GM18520 (cell line): ENCODE results near the gene CNKSR3.

Experiments used
- ATAC-seq: cut with Tn5 transposase; IDR thresholded peaks from one replicate; pipeline ENCODE4 v1.9.1; 2021; ENCODE audit not compliant: unreplicated experiment

Gene CNKSR3

GRCh38 chr6:154390034-154390433 lies 120.5 kb downstream of the CNKSR3 start:
- ATAC-seq: no peak

- no peak for ATAC-seq
These were observed 121.7 kb downstream of the CNKSR3 start for GRCh38 chr6:154388803-154389202.

- ATAC-seq: no peak
These were observed 123.4 kb downstream of the CNKSR3 start for GRCh38 chr6:154386848-154387717.

GRCh38 chr6:154384191-154384590 lies 126.3 kb downstream of the CNKSR3 start:
- ATAC-seq: no peak

DNA sequence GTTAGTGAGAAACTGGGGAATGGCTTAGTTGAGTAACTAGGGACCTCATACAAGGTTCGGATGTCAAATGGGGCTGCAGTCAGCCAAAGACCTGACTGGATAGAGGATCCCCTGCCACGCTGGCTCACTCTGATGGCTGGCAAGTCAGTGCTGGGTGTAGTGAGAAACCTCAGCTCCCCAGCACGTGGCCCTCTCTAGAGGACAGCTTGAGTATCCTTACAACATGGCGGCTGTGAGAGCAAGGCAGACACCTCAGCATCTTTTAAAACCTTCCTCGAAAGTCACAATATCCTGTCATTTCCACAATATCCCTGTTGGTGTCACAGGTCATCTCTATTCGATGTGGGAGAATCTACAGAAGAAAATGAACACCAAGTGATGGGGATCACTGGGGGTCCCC lies 127.2 kb downstream of the CNKSR3 start:
- ATAC-seq: no peak

- no peak for ATAC-seq
These were observed 127.7 kb downstream of the CNKSR3 start for GRCh38 chr6:154382740-154383139.

GRCh38 chr6:154381548-154381947 lies 128.9 kb downstream of the CNKSR3 start:
- no peak for ATAC-seq

DNA sequence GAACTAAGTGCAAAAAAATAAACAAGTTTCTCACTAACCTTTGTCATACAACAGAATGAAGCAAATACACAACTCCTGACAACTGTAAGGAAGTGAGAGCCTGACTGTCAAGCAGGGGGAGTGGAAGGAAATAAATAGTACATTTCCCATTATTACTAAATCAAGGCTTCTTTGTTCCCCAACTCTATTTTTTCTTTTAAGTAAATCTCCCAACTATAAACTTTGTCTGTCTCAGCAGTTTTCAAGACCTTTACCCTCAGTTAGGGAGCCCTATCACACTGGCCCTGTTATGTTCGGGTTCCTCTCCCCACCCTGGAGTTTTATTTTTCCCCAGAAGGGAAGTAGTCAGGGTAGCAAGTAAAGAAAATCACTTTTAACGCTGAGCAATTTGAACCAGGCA lies 129.7 kb downstream of the CNKSR3 start:
- ATAC-seq: no peak

DNA sequence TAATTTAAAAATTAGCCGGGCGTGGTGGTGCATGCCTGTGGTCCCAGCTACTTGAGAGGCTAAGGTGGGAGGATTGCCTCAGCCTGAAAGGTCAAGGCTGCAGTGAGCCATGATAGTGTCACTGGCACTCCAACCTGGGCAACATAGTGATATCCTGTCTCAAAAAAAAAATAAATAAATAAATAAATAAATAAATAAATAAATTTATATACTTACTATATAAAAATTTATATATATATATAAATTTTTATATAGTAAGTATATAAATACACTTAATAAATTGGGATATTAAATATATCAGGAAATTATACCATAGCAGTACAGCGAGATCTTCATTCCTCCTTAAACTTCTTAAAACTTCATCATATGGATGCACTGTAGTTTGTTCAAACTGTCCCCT lies 130.9 kb downstream of the CNKSR3 start:
- no peak for ATAC-seq

GRCh38 chr6:154378518-154378917 lies 132.0 kb downstream of the CNKSR3 start:
- ATAC-seq: no peak

- ATAC-seq: no peak
These were observed 132.8 kb downstream of the CNKSR3 start for GRCh38 chr6:154377726-154378125.

DNA sequence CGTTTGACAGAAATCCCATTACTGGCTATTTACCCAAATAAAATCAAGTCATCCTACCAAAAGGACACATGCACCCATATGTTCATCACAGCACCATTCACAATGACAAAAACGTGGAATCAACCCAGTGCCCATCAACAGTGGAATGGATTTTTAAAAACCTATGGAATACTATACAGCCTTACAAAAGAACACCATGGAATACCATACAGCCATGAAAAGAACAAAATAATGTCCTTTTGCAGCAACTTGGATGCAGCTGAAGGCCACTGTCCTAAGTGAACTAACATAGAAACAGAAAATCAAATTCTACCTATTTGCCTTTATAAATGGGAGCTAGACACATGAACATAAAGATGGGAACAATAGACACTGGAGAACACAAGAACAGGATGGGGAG lies 136.5 kb downstream of the CNKSR3 start:
- no peak for ATAC-seq

- no peak for ATAC-seq
These were observed 139.2 kb downstream of the CNKSR3 start for GRCh38 chr6:154371281-154371680.

DNA sequence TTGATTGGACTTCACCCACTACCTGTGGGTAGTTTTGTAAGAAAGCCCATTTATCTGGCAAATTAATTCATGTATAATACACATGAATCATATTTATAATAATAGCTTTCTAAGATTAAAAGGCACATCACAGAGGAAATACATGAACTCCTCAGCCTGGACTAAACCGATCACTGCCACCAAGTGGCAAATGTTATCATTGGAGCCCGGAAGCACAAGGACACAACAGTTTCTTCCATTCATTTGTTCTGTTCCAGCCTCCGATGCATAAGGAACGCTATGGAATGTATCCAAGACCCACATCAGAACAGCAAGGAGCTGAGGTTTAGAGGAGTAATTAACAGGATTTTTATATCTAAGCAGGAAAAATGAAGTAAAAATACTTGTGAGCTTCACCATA lies 139.9 kb downstream of the CNKSR3 start:
- no peak for ATAC-seq

GRCh38 chr6:154367839-154368695 lies 142.4 kb downstream of the CNKSR3 start:
- ATAC-seq: no peak

- ATAC-seq: no peak
These were observed 143.1 kb downstream of the CNKSR3 start for GRCh38 chr6:154367336-154367735.

DNA sequence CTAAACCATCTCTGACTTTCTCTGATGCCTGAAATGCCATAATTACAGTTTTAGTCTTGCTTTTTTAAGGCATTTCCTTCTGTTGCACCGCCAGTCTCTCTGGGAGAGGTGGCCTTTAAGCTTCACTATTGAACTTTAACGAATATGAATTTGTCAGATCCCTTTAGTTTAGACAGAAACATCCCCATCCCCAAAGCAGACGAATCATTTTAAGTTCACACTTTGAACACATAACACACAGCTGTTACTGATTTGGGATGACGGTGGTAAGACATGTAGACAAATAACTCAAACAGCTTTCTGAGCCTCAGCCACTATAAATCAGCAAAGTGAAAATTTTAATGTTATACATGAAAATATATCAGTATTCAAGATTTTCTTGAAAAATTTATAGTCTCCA lies 146.7 kb downstream of the CNKSR3 start:
- ATAC-seq: no peak

DNA sequence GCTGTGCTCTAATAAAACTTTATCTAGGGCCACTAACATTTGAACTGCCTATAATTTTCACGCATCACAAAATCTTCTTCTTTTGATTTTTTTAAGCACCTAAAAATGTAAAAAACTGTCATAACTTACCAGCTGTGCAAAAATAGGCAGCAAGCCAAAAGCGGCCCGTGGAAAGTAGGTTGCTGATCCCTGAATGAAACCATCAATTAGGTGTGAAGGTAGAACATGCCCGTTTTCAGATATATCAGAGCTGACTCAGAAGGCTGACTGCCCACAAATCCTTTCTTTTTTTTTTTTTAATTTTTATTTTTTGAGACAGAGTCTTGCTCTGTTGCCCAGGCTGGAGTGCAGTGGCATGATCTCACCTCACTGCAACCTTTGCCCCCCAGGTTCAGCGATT lies 149.0 kb downstream of the CNKSR3 start:
- no peak for ATAC-seq

- no peak for ATAC-seq
These were observed 150.0 kb downstream of the CNKSR3 start for GRCh38 chr6:154360476-154360875.

DNA sequence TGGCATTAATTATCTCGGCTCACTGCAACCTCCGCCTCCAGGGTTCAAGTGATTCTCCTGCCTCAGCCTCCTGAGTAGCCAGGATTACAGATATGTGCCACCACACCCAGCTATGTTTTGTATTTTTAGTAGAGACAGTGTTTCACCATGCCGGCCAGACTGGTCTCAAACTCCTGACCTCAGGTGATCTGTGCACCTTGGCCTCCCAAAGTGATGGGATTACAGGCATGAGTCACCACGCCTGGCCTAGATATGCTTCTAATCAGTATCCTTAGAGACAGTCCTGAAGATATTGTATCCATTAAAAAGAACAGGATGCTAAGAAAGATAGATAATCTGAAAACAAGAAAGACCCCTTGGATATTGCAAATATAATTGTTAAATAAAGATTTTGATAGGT lies 150.8 kb downstream of the CNKSR3 start:
- ATAC-seq: no peak

- ATAC-seq: no peak
These were observed 151.3 kb downstream of the CNKSR3 start for GRCh38 chr6:154359161-154359574.

- no peak for ATAC-seq
These were observed 152.4 kb downstream of the CNKSR3 start for GRCh38 chr6:154358019-154358545.
